WTC11 (cell line): ENCODE measurements around the gene ZBTB7B. TPM values are rescaled to one million over a fixed set of nuclear protein-coding genes. Genes with fewer than 3 reads are reported as not detected.

Experiments
- ATAC-seq: fragments of 200-7000 bp; cut with Tn5 transposase; 2 replicates; pipeline ENCODE4 v1.10.0; 2021; ENCODE audit warnings: mild to moderate bottlenecking, moderate library complexity
- CTCF ChIA-PET: fragments of 300-600 bp; sonication (Branson Sonifier 250); formaldehyde crosslinking; loops from one replicate; lab custom pipeline; 2021; ENCODE audit warnings: antibody characterized with exemption; lab: Charles Lee
- POLR2A ChIA-PET: fragments of 350-600 bp; sonication (Branson Sonifier 250); formaldehyde crosslinking; loops from one replicate; lab custom pipeline; 2021; ENCODE audit warnings: antibody characterized with exemption; lab: Charles Lee
- DNase-seq: peaks from one replicate; pipeline ENCODE4 v3.0.0; 2021; ENCODE audit warnings: low spot score
- H3K27ac Mint-ChIP-seq: 2 replicates; pipeline ENCODE4 v1.8.0; 2021; ENCODE audit warnings: mixed read lengths
- H3K27me3 Mint-ChIP-seq: 2 replicates; pipeline ENCODE4 v1.8.0; 2021; ENCODE audit warnings: low read depth, mild to moderate bottlenecking, moderate library complexity, mixed read lengths
- H3K36me3 Mint-ChIP-seq: 2 replicates; pipeline ENCODE4 v1.8.0; 2021; ENCODE audit warnings: mixed read lengths
- H3K4me1 Mint-ChIP-seq: 2 replicates; pipeline ENCODE4 v1.8.0; 2022; ENCODE audit warnings: mixed read lengths
- H3K4me3 Mint-ChIP-seq: 2 replicates; pipeline ENCODE4 v1.8.0; 2021; ENCODE audit warnings: mild to moderate bottlenecking, moderate library complexity, mixed read lengths
- H3K9me3 Mint-ChIP-seq: 2 replicates; pipeline ENCODE4 v1.8.0; 2021; ENCODE audit warnings: mixed read lengths
- FOXP1 ChIP-seq: sonication (generic); formaldehyde crosslinking; IDR thresholded peaks from 2 replicates; pipeline ENCODE4 v1.8.0; 2022; ENCODE audit warnings: missing genetic modification reagents, mild to moderate bottlenecking, moderate library complexity, borderline replicate concordance
- GTF2I ChIP-seq: fragments of 250-450 bp; sonication (Bioruptor Pico); conservative IDR thresholded peaks from 2 replicates; pipeline ENCODE4 v1.4.0; 2021; ENCODE audit warnings: mild to moderate bottlenecking
- HMGA2 ChIP-seq: fragments of 250-450 bp; sonication (Bioruptor Pico); IDR thresholded peaks from 2 replicates; pipeline ENCODE4 v1.4.0; 2021; ENCODE audit warnings: mild to moderate bottlenecking, moderate library complexity
- JAZF1 ChIP-seq: fragments of 250-450 bp; sonication (Bioruptor Pico); IDR thresholded peaks from 2 replicates; pipeline ENCODE4 v1.9.0; 2021; ENCODE audit warnings: moderate library complexity, mild to moderate bottlenecking, inconsistent platforms
- JUN ChIP-seq: sonication (generic); formaldehyde crosslinking; IDR thresholded peaks from 2 replicates; pipeline ENCODE4 v1.8.0; 2023; ENCODE audit warnings: mild to moderate bottlenecking, missing genetic modification reagents
- NR1H2 ChIP-seq: sonication (generic); formaldehyde crosslinking; IDR thresholded peaks from 2 replicates; pipeline ENCODE4 v1.9.0; 2021; ENCODE audit warnings: mild to moderate bottlenecking, moderate library complexity, missing genetic modification reagents
- NR2C2 ChIP-seq: sonication (generic); formaldehyde crosslinking; IDR thresholded peaks from 2 replicates; pipeline ENCODE4 v1.8.0; 2022; ENCODE audit warnings: mild to moderate bottlenecking, missing genetic modification reagents
- PRRX2 ChIP-seq: fragments of 250-450 bp; sonication (Bioruptor Pico); IDR thresholded peaks from 2 replicates; pipeline ENCODE4 v1.8.0; 2021; ENCODE audit warnings: mild to moderate bottlenecking
- RELA ChIP-seq: sonication (generic); formaldehyde crosslinking; IDR thresholded peaks from 2 replicates; pipeline ENCODE4 v1.8.1; 2022; ENCODE audit warnings: missing genetic modification reagents, mild to moderate bottlenecking, borderline replicate concordance
- SMAD4 ChIP-seq: sonication (generic); formaldehyde crosslinking; IDR thresholded peaks from 2 replicates; pipeline ENCODE4 v1.8.0; 2022; ENCODE audit warnings: mild to moderate bottlenecking, missing genetic modification reagents
- SP1 ChIP-seq: sonication (generic); formaldehyde crosslinking; conservative IDR thresholded peaks from 2 replicates; pipeline ENCODE4 v1.8.1; 2022; ENCODE audit warnings: missing genetic modification reagents
- TCF7 ChIP-seq: sonication (generic); formaldehyde crosslinking; IDR thresholded peaks from 2 replicates; pipeline ENCODE4 v1.8.0; 2022; ENCODE audit warnings: mild to moderate bottlenecking, low read depth, missing genetic modification reagents, moderate library complexity
- ZBTB21 ChIP-seq: sonication (generic); formaldehyde crosslinking; IDR thresholded peaks from 2 replicates; pipeline ENCODE4 v1.8.1; 2023; ENCODE audit warnings: mild to moderate bottlenecking, missing genetic modification reagents, borderline replicate concordance
- ZNF232 ChIP-seq: sonication (generic); formaldehyde crosslinking; IDR thresholded peaks from 2 replicates; pipeline ENCODE4 v1.8.0; 2022; ENCODE audit warnings: mild to moderate bottlenecking, missing genetic modification reagents
- ZNF317 ChIP-seq: sonication (generic); formaldehyde crosslinking; IDR thresholded peaks from 2 replicates; pipeline ENCODE4 v1.8.1; 2023; ENCODE audit warnings: low read depth, mild to moderate bottlenecking, moderate library complexity, missing genetic modification reagents, borderline replicate concordance
- total RNA-seq: library from RNA; stranded (reverse); gene quantifications from 3 replicates; pipeline ENCODE4 v1.2.3, GENCODE V29; 2021
- TF ChIP-seq, protein P1 (sequence below): sonication (generic); formaldehyde crosslinking; IDR thresholded peaks from 2 replicates; pipeline ENCODE4 v1.8.0; 2022; ENCODE audit warnings: missing genetic modification reagents
- TF ChIP-seq, protein P2 (sequence below): sonication (generic); formaldehyde crosslinking; IDR thresholded peaks from 2 replicates; pipeline ENCODE4 v1.8.1; 2023; ENCODE audit warnings: mild to moderate bottlenecking, moderate library complexity, missing genetic modification reagents
- TF ChIP-seq, protein P3 (sequence below): sonication (generic); formaldehyde crosslinking; IDR thresholded peaks from 2 replicates; pipeline ENCODE4 v1.8.1; 2023; ENCODE audit warnings: mild to moderate bottlenecking, missing genetic modification reagents, borderline replicate concordance
- TF ChIP-seq, protein P4 (sequence below): sonication (generic); formaldehyde crosslinking; IDR thresholded peaks from 2 replicates; pipeline ENCODE4 v1.8.0; 2022; ENCODE audit warnings: mild to moderate bottlenecking, missing genetic modification reagents
- TF ChIP-seq, protein P5 (sequence below): sonication (generic); formaldehyde crosslinking; IDR thresholded peaks from 2 replicates; pipeline ENCODE4 v1.8.1; 2023; ENCODE audit warnings: mild to moderate bottlenecking, missing genetic modification reagents, moderate library complexity

Gene ZBTB7B
- total RNA-seq, 1 experiment from 2014 or later: 29.8 TPM

DNA sequence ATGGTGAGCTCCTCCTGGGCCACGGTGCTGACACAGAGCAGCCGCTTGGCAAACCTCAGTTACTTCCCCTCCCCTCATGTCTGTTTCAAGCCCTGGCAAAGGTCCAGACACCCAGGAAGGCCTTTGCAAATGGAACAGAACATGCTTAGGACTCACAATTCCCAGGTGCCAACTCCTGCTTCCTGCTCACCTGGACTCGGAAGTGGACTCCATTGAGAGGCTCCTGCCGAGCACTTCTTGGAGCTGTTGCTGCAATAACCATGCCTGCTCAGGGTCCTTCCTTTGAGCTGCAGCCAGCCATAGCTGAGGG lies 20.3 kb downstream of the ZBTB7B start (continued):
- TF ChIP-seq TCF7 (CRISPR knock-in tag): no peak

DNA sequence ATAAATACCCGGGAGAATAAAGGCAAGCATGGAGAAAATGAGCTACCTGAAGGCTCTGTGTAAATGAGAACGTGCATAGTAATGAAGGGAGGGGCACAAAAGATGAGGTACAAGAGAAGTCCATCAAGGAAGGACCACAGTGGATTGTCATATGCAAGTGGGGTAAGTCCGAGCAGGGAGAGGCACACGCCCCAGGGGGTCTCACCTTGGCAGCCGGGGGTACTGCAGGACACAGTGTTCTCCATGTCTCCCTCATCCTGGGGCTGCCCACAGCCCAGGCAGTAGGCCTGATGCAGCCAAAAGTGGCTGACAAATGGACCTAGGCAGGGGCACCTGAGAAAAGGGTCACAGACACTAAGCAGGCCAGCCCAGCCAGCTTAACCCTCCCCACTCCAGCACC lies 21.0 kb downstream of the ZBTB7B start:
- Mint-ChIP-seq H3K27me3 (peaks cover 4% of the 10 kb centered on the region; the same call in 1 of the 2 replicates), H3K27ac (no peak overlapping the region), H3K9me3 (no peaks in the 10 kb centered on the region), H3K4me3 (no peak overlapping the region), H3K36me3 (no peaks in the 10 kb centered on the region), H3K4me1 (peaks cover 18% of the 10 kb centered on the region)
- ATAC-seq (no peak), DNase-seq (no peak)
- TF ChIP-seq, protein P1, sequence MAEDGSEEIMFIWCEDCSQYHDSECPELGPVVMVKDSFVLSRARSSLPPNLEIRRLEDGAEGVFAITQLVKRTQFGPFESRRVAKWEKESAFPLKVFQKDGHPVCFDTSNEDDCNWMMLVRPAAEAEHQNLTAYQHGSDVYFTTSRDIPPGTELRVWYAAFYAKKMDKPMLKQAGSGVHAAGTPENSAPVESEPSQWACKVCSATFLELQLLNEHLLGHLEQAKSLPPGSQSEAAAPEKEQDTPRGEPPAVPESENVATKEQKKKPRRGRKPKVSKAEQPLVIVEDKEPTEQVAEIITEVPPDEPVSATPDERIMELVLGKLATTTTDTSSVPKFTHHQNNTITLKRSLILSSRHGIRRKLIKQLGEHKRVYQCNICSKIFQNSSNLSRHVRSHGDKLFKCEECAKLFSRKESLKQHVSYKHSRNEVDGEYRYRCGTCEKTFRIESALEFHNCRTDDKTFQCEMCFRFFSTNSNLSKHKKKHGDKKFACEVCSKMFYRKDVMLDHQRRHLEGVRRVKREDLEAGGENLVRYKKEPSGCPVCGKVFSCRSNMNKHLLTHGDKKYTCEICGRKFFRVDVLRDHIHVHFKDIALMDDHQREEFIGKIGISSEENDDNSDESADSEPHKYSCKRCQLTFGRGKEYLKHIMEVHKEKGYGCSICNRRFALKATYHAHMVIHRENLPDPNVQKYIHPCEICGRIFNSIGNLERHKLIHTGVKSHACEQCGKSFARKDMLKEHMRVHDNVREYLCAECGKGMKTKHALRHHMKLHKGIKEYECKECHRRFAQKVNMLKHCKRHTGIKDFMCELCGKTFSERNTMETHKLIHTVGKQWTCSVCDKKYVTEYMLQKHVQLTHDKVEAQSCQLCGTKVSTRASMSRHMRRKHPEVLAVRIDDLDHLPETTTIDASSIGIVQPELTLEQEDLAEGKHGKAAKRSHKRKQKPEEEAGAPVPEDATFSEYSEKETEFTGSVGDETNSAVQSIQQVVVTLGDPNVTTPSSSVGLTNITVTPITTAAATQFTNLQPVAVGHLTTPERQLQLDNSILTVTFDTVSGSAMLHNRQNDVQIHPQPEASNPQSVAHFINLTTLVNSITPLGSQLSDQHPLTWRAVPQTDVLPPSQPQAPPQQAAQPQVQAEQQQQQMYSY (CRISPR knock-in tag): no peak
- TF ChIP-seq TCF7 (CRISPR knock-in tag) (no peak), GTF2I (CRISPR knock-in tag) (no peak), ZNF317 (CRISPR knock-in tag) (no peak), ZBTB21 (CRISPR knock-in tag) (no peak), RELA (no peak), SP1 (CRISPR knock-in tag) (no peak), JAZF1 (no peak), ZNF232 (no peak), NR2C2 (CRISPR knock-in tag) (no peak), HMGA2 (CRISPR knock-in tag) (no peak), NR1H2 (CRISPR knock-in tag) (no peak), SMAD4 (no peak)
- TF ChIP-seq, protein P2, sequence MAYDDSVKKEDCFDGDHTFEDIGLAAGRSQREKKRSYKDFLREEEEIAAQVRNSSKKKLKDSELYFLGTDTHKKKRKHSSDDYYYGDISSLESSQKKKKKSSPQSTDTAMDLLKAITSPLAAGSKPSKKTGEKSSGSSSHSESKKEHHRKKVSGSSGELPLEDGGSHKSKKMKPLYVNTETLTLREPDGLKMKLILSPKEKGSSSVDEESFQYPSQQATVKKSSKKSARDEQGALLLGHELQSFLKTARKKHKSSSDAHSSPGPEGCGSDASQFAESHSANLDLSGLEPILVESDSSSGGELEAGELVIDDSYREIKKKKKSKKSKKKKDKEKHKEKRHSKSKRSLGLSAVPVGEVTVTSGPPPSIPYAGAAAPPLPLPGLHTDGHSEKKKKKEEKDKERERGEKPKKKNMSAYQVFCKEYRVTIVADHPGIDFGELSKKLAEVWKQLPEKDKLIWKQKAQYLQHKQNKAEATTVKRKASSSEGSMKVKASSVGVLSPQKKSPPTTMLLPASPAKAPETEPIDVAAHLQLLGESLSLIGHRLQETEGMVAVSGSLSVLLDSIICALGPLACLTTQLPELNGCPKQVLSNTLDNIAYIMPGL (CRISPR knock-in tag): no peak
- CTCF ChIA-PET: interaction anchor here (0.9 to 1.7 kb wide), 6 partner anchors 9 to 80 kb away, joined by 3 to 8 read pairs (median 4); partner anchors contain the start of genes ADAM15 and LENEP
- POLR2A ChIA-PET: interaction anchor here (0.6 kb wide), 1 partner anchor 30 kb away, joined by 3 read pairs; no protein-coding TSS in a partner anchor

DNA sequence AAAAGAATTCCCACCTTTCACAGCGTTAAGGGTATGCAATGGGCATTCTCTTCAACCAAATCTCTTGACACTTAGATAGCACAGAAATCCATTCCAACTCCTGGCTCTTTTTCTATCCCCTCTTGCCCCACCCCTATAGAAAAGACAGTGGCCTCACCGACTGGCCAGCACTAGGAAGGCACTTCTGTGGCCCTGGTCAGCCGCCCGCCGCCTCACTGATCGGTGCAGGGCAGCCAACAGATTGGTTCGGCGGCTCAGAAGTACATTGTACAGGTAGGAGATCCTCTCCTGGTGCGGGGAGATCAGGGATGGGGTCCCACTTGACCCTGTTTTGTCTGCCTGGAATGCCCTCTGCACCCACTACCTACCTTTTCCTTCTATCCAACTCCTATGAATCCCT lies 21.7 kb downstream of the ZBTB7B start:
- ChIA-PET CTCF (interaction anchor here (1.6 to 1.9 kb wide), 2 partner anchors 25 to 37 kb away, joined by 3 to 8 read pairs; no protein-coding TSS in a partner anchor), POLR2A (no interaction called here)
- TF ChIP-seq SP1 (CRISPR knock-in tag) (no peak), PRRX2 (CRISPR knock-in tag) (no peak), FOXP1 (CRISPR knock-in tag) (no peak), JUN (CRISPR knock-in tag) (no peak)
- TF ChIP-seq, protein P3, sequence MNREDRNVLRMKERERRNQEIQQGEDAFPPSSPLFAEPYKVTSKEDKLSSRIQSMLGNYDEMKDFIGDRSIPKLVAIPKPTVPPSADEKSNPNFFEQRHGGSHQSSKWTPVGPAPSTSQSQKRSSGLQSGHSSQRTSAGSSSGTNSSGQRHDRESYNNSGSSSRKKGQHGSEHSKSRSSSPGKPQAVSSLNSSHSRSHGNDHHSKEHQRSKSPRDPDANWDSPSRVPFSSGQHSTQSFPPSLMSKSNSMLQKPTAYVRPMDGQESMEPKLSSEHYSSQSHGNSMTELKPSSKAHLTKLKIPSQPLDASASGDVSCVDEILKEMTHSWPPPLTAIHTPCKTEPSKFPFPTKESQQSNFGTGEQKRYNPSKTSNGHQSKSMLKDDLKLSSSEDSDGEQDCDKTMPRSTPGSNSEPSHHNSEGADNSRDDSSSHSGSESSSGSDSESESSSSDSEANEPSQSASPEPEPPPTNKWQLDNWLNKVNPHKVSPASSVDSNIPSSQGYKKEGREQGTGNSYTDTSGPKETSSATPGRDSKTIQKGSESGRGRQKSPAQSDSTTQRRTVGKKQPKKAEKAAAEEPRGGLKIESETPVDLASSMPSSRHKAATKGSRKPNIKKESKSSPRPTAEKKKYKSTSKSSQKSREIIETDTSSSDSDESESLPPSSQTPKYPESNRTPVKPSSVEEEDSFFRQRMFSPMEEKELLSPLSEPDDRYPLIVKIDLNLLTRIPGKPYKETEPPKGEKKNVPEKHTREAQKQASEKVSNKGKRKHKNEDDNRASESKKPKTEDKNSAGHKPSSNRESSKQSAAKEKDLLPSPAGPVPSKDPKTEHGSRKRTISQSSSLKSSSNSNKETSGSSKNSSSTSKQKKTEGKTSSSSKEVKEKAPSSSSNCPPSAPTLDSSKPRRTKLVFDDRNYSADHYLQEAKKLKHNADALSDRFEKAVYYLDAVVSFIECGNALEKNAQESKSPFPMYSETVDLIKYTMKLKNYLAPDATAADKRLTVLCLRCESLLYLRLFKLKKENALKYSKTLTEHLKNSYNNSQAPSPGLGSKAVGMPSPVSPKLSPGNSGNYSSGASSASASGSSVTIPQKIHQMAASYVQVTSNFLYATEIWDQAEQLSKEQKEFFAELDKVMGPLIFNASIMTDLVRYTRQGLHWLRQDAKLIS (CRISPR knock-in tag): no peak
- TF ChIP-seq, protein P4, sequence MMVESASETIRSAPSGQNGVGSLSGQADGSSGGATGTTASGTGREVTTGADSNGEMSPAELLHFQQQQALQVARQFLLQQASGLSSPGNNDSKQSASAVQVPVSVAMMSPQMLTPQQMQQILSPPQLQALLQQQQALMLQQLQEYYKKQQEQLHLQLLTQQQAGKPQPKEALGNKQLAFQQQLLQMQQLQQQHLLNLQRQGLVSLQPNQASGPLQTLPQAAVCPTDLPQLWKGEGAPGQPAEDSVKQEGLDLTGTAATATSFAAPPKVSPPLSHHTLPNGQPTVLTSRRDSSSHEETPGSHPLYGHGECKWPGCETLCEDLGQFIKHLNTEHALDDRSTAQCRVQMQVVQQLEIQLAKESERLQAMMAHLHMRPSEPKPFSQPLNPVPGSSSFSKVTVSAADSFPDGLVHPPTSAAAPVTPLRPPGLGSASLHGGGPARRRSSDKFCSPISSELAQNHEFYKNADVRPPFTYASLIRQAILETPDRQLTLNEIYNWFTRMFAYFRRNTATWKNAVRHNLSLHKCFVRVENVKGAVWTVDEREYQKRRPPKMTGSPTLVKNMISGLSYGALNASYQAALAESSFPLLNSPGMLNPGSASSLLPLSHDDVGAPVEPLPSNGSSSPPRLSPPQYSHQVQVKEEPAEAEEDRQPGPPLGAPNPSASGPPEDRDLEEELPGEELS (CRISPR knock-in tag): no peak
- TF ChIP-seq, protein P5, sequence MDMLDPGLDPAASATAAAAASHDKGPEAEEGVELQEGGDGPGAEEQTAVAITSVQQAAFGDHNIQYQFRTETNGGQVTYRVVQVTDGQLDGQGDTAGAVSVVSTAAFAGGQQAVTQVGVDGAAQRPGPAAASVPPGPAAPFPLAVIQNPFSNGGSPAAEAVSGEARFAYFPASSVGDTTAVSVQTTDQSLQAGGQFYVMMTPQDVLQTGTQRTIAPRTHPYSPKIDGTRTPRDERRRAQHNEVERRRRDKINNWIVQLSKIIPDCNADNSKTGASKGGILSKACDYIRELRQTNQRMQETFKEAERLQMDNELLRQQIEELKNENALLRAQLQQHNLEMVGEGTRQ (CRISPR knock-in tag): no peak
- no peaks in the 10 kb centered on the region for H3K9me3 Mint-ChIP-seq
- H3K36me3 Mint-ChIP-seq: no peaks in the 10 kb centered on the region
- peaks cover 4% of the 10 kb centered on the region; the same call in 1 of the 2 replicates for H3K27me3 Mint-ChIP-seq
- H3K4me1 Mint-ChIP-seq: peaks cover 11% of the 10 kb centered on the region
- ATAC-seq (no peak), DNase-seq (no peak)
- H3K27ac Mint-ChIP-seq: no peak overlapping the region
- no peak overlapping the region for H3K4me3 Mint-ChIP-seq
